Stimulated activated CD8-positive, alpha-beta memory T cell treated with anti-CD3 and anti-CD28 coated beads, Interleukin-12 subunit alpha, Interleukin-12 subunit beta, amount 100 ng/mL, for 24 hours (primary cell): ENCODE measurements around the gene CALHM1.
"Not testable (repeated sequence)": the region's sequence is repeated elsewhere in the genome, so short reads cannot be mapped to it uniquely, and the experiment has no call there.

Source experiments
- DNase-seq: peaks from one replicate; pipeline ENCODE4 v3.0.0-alpha.2; 2020; ENCODE audit errors: extremely low read depth

The CALHM1 gene

GRCh38 chr10:103458720-103459119 lies at the start of gene CALHM1:
TSS of gene CALHM1 (minus strand) at chr10:103458900. CDS start at chr10:103458751, 149 bp downstream.
- no peak for DNase-seq

GRCh38 chr10:103507235-103508191 lies 48.8 kb upstream of the CALHM1 start:
- DNase-seq = no peak

- DNase-seq = no peak
Observed at GRCh38 chr10:103506061-103506460, 47.4 kb upstream of the CALHM1 start.

GRCh38 chr10:103504181-103504783 lies 45.6 kb upstream of the CALHM1 start:
- no peak for DNase-seq

GRCh38 chr10:103503777-103504176 lies 45.1 kb upstream of the CALHM1 start:
- not testable (repeated sequence) for DNase-seq

- DNase-seq = no peak
Observed at GRCh38 chr10:103502849-103503660, 44.4 kb upstream of the CALHM1 start.

- no peak for DNase-seq
Observed at GRCh38 chr10:103501186-103501585, 42.5 kb upstream of the CALHM1 start.

GRCh38 chr10:103500481-103500880 lies 41.8 kb upstream of the CALHM1 start:
- no peak for DNase-seq

- DNase-seq = no peak
Observed at GRCh38 chr10:103499881-103500280, 41.2 kb upstream of the CALHM1 start.

GRCh38 chr10:103498936-103499638 lies 40.4 kb upstream of the CALHM1 start:
- DNase-seq = no peak

GRCh38 chr10:103497161-103497915 lies 38.6 kb upstream of the CALHM1 start:
- no peak for DNase-seq

GRCh38 chr10:103495321-103495720 lies 36.6 kb upstream of the CALHM1 start:
- DNase-seq = no peak

GRCh38 chr10:103493916-103494877 lies 35.5 kb upstream of the CALHM1 start:
- DNase-seq = no peak

- DNase-seq = no peak
Observed at GRCh38 chr10:103493362-103493915, 34.7 kb upstream of the CALHM1 start, which contains the start of gene NEURL1. TSS of gene NEURL1 (plus strand) at chr10:103493705. CDS start at chr10:103494388, 683 bp downstream.

- no peak for DNase-seq
Observed at GRCh38 chr10:103492655-103493261, 34.1 kb upstream of the CALHM1 start.

- DNase-seq = no peak
Observed at GRCh38 chr10:103491729-103492364, 33.1 kb upstream of the CALHM1 start.

- DNase-seq = no peak
Observed at GRCh38 chr10:103490986-103491314, 32.2 kb upstream of the CALHM1 start.

- DNase-seq = no peak
Observed at GRCh38 chr10:103487410-103487708, 28.7 kb upstream of the CALHM1 start.
